ENCODE data around the gene ABCC3.

The ABCC3 gene

GRCh38 chr17:50612281-50612680, 22.4 kb upstream of the ABCC3 start:
- DNase-seq (ENCODE audit: low read depth): no peak
- H3K4me3 ChIP-seq (ENCODE audit: control insufficient read depth, low read depth, low read length): no peak overlapping the region
- TF ChIP-seq CTCF (IDR thresholded peaks at IDR 0.05; ENCODE audit: control insufficient read depth, insufficient read depth, low read depth, low read length, missing control alignments): no peak

- H3K4me3 ChIP-seq (ENCODE audit: control insufficient read depth, low read depth, low read length): no peak overlapping the region
- no peak for DNase-seq (ENCODE audit: low read depth)
- no peak for TF ChIP-seq CTCF (IDR thresholded peaks at IDR 0.05; ENCODE audit: control insufficient read depth, insufficient read depth, low read depth, low read length, missing control alignments)
Observed at GRCh38 chr17:50613007-50613992, 21.4 kb upstream of the ABCC3 start.

DNA sequence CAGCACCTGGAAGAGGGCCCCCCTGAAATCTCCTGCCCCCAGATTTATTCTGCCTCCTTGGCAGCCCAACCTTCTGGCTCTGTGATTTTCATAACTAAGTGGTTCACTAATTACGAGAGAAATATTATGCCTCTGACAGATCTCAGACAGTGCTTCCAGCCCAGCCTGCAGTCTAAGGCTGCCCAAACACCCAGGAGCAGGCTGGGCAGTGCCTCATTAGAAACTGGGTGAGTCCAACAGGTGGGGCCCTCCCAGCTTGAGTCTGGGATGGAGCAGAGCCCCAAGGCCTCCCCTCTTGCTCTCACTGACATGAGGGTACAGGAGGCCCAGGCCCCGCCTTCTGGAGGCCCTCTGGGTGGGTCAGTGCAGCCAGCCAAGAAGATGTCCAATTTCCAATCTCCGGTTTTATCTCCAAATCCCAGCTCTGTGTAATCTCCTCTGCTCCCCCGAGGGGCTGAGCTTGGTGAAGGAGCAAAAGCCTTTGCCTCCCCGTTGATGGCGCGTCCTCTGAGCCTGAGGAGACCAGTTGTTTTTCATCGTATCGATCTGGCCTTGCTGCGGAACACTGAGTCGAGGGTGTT, 20.1 kb upstream of the ABCC3 start:
- H3K4me3 ChIP-seq (ENCODE audit: control insufficient read depth, low read depth, low read length): no peak overlapping the region
- TF ChIP-seq CTCF (IDR thresholded peaks at IDR 0.05; ENCODE audit: control insufficient read depth, insufficient read depth, low read depth, low read length, missing control alignments): no peak
- no peak for DNase-seq (ENCODE audit: low read depth)

DNA sequence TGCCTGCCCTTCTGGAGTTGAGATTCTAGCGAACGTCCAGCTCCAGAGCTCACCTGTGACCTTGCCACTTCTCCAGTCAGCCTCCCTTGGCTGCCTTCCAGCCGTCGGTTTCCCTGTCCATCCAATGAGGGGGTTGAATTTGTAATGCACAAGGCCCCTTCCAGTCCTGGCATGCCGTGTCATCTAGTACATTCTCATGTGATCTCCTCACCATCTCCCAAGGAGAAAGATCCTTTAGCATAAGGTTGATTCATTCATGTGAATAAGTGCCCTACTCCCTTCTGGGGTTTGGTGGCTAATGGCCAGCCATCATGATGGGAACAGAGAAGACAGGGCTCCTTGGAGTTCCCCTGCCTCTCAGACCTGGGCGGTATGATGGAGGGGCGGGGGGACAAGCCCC, 18.9 kb upstream of the ABCC3 start:
- no peak for TF ChIP-seq CTCF (IDR thresholded peaks at IDR 0.05; ENCODE audit: control insufficient read depth, insufficient read depth, low read depth, low read length, missing control alignments)
- no peak overlapping the region for H3K4me3 ChIP-seq (ENCODE audit: control insufficient read depth, low read depth, low read length)
- DNase-seq (ENCODE audit: low read depth): no peak

GRCh38 chr17:50618300-50618699, 16.4 kb upstream of the ABCC3 start:
- DNase-seq (ENCODE audit: low read depth): no peak
- TF ChIP-seq CTCF (IDR thresholded peaks at IDR 0.05; ENCODE audit: control insufficient read depth, insufficient read depth, low read depth, low read length, missing control alignments): no peak
- H3K4me3 ChIP-seq (ENCODE audit: control insufficient read depth, low read depth, low read length): no peak overlapping the region

- DNase-seq (ENCODE audit: low read depth): no peak
- H3K4me3 ChIP-seq (ENCODE audit: control insufficient read depth, low read depth, low read length): no peak overlapping the region
Observed at GRCh38 chr17:50618941-50619340, 15.7 kb upstream of the ABCC3 start.

More at GRCh38 chr17:50618941-50619340, 15.7 kb upstream of the ABCC3 start:
- TF ChIP-seq CTCF (IDR thresholded peaks at IDR 0.05; ENCODE audit: control insufficient read depth, insufficient read depth, low read depth, low read length, missing control alignments): no peak
